Stimulated activated CD8-positive, alpha-beta memory T cell treated with anti-CD3 and anti-CD28 coated beads, Interleukin-7, amount 100 ng/mL, for 1 hour (primary cell): ENCODE data around the gene NMRAL1.
A peak's percentile ranks its signal among the peaks of the same experiment; 100 is the strongest.

Experiments used
- DNase-seq, 2 donors: peaks; one replicate each; pipeline ENCODE4 v3.0.0-alpha.2; 2020; ENCODE audit warnings: low read depth in 2 of 2

Gene NMRAL1

DNA sequence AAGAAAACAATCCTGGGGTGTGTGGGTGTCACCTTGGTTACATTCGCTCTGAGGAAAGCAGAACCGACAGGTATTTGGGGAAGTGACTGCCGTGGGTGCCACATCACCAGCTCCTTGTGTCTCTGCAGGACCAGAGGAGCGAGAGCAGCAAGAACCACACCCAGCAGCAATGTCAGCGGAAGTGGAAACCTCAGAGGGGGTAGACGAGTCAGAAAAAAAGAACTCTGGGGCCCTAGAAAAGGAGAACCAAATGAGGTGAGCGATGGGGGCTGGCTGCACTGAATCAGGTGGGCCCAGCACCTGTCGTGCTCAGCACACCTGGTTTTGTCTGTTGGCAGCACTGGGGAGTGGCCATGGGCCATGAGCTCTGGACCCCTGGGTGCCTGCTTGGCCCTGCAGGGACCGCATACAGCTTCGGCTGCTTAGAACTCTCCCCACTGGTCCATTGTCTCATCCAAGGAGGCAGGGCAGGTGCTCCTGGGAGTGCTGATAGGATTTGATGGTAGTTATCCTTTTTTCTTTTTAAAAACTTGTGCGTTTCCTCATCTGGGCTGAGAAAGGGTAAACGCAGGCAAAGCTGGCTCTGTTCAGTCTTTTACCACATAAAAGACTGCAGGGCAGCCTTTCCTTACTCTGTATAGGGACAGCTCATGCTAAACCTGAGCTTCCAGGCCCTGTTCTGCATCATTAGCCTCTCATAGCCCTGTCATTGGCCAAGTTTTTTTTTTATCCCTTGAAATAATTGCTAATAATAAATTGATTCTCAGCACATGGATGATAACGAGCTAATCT lies 31.1 kb upstream of the NMRAL1 start:
- peak; percentile 43 to 46 for DNase-seq

DNA sequence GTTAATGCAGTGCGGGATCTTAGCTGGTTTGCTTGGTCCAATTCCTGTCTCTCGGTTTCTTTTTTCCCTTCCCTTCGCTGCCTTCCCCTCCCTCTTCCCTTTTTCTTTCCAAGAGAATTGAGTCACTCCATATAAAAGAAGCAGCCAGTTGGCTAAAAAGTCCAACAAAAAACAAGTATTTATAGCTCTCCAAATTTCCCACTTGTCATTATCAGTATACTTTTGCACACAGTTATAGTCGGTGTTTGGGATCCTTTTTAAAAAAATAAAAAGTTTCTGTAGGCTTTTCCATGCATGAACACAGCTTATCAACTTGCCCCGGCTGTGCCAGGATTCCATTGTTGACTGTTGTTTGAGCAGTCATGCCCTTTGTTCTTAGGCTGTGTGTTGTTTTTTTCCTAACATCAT lies 26.6 kb upstream of the NMRAL1 start:
- DNase-seq, result no peak

- no peak for DNase-seq
Observed at GRCh38 chr16:4500272-4500671, 25.8 kb upstream of the NMRAL1 start.

GRCh38 chr16:4499196-4499555 lies 24.8 kb upstream of the NMRAL1 start:
- no peak for DNase-seq

GRCh38 chr16:4498546-4499195 lies 24.2 kb upstream of the NMRAL1 start:
- DNase-seq, result no peak

DNA sequence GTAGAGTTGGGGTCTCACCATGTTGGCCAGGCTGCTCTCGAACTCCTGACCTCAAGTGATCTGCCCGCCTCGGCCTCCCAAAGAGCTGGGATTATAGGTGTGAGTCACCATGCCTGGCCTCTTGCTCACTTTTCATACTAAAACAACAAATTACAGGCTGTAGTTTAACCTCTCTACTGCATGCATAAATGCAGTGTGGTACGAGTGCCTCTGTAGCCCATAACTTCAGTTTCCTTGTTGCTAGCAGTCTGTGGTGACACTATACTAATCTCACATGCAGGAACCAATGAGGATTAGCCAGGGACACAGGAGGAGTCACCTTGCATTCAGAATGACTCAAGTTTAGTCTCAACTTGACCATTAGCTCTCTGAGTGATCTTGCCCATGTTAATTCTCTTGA lies 21.9 kb upstream of the NMRAL1 start:
- DNase-seq, result no peak

DNA sequence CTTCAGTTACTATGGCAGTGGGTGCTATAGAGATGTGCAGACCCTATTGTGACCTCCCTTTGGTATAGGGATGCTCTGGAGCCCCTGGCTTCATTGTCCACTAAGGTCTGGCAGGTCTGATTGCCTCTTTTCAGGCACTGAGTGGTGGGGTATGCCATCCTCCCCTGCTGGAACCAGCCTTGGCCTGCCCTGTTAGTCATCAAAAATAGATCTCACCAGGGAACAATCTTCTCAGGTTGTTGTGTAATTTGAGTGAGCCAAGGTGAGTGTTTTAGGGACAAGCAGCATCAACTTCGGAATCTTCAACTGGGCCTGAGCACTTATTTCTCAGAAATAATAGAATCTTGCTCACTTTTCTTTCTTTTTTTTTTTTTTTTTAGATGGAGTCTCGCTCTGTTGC lies 21.3 kb upstream of the NMRAL1 start:
- DNase-seq, result no peak

GRCh38 chr16:4494746-4495490 lies 20.5 kb upstream of the NMRAL1 start:
- DNase-seq, result no peak

DNA sequence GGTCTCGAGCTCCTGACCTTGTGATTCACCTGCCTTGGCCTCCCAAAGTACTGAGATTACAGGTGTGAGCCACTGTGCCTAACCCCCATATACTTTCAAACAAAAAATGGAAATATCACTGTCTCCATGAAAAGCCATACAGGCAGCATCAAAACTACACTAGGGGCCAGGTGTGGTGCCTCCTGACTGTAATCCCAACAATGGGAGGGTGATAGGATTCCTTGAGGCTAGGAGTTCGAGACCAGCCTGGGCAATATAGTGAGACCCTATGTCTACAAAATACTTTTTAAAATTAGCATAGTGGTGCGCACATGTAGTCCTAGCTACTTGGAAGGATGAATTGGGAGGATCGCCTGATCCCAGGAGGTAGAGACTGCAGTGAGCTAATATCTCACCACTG lies 17.5 kb upstream of the NMRAL1 start:
- no peak for DNase-seq

DNA sequence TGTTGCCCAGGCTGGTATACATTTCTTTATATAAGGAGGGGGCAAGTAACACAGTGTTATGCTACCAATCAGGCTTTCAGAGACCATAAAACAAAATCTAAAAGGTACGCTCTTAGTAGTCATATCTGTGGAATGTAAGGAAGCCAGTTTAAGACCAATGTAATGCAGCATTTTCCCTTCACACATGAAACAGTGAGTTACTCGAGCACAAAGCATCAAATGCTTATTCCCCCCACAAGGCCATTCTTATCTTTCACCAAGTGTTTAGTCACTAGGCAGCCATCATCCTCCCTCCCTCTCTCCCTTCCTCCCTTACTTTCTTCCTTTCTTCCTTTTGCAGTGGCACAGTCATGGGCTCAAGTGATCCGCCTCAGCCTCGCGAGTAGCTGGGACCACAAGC lies 14.6 kb upstream of the NMRAL1 start:
- DNase-seq, result no peak

GRCh38 chr16:4488499-4488967 lies 14.1 kb upstream of the NMRAL1 start:
- no peak for DNase-seq

- DNase-seq, result no peak
Observed at GRCh38 chr16:4487955-4488498, 13.6 kb upstream of the NMRAL1 start.

GRCh38 chr16:4486126-4486893 lies 11.9 kb upstream of the NMRAL1 start:
- DNase-seq, result no peak

- DNase-seq, result no peak
Observed at GRCh38 chr16:4481963-4482362, 7.5 kb upstream of the NMRAL1 start.

- DNase-seq, result no peak
Observed at GRCh38 chr16:4481526-4481925, 7.1 kb upstream of the NMRAL1 start.

DNA sequence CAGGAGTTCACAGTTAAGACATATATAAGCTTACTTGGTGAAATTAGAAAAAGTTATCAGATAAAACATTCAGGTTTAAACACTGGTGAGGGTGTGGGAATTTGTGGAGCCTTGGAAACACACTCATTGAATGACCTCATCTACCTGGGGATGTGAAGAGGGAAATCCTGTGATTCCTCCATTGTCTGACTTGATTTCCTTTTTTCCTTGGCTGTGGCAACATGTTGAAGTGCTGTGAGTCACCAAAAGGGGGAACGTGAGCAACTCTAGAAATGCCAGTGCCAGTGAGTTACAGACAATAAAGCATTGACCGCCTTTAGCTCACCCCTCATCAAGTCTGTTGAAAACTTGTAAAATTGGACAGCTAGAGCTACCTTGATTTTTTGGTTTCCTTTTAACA lies 3.5 kb upstream of the NMRAL1 start:
- no peak for DNase-seq

DNA sequence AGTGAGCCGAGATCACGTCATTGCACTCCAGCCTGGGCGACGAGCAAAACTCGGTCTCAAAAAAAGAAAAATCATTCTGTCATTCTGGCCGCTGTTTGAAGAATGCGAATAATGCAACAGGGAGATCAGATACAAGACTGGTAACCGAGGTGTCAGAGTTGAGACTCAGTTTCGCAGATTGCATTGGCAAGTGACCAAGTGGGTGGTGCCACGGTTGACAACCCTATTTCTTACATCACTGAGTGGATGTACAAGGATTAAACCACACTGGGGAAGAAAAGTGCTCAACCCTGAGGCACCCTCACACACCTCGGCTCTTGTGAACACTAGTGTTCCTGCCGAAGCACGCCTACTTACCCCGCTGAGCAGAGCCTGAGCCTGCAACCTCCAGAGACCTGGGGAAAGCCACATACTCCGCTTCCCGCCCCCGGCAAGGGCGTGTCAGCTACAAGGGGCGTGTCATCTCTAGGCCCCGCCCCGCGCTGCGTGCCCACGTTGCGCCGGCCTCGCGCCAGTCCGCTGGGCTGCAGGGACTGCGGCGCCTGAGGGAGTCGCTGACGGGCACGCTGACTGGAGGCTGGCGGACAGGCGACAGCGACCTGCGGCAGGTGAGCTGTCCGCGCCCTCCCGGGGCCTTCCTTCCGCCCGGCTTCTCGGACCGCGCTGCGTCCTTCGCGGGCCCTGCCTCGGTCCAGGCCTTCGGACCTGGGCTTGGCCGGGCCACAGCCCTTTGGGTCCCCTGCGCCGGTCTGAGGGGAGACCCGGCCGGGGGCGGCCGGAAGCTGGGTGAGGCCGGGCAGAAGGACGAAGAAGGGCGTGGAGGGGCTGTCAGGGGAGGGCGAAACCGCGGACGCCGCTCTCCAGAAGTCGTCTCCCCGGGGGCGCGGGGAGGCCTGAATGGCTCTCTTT lies 1.7 kb upstream of the NMRAL1 start, which contains the start of gene HMOX2:
HMOX2 (plus strand) TSS at position 519 of the 909 bp plus-strand sequence. CDS start 29,127 bp downstream, outside the sequence.
- DNase-seq, result peak; percentile 86 to 88

DNA sequence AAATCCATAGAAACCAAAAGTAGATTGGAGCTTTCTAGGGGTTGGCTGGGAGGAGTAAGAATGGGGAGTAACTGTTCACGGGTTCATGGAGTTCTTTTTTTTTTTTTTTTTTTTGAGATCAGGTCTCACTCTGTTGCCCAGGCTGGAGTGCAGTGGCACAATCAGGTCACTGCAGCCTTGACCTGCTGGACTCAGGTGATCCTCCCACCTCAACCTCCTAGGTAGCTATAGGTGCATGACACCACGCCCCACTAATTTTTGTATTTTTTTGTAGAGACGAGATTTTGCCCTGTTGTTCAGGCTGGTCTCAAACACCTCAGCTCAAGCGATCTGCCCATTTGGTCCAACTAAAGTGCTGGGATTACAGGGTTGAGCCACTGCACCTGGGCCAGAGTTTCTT lies 1.5 kb downstream of the NMRAL1 start:
- DNase-seq, result no peak

DNA sequence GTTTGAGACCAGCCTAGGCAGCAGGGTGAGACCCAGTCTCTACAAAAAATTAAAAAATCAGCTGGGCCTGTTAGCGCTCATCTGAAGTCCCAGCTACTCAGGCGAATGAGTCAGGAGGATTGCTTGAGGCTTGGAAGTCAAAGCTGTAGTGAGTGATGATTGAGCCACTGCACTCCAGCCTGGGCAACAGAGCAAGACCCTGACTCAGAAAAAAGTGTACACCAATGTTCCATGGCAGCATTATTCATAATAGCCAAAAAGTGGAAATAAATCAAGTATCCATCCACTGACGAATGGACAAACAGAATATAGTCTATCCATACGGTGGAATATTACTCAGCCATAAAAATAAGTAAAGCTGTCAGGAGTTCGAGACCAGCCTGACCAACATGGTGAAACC lies 2.6 kb downstream of the NMRAL1 start:
- no peak for DNase-seq

- DNase-seq, result no peak
Observed at GRCh38 chr16:4468972-4469371, 5.5 kb downstream of the NMRAL1 start.
